GM10248 (cell line): ENCODE measurements around the gene INSYN2A.

Source experiments
- CTCF ChIA-PET: fragments of 300-600 bp; sonication (Branson Sonifier 250); formaldehyde crosslinking; extraction: SDS; loops from one replicate; lab custom pipeline; 2021; ENCODE audit warnings: antibody characterized with exemption; lab: Yijun Ruan, JAX
- POLR2A ChIA-PET: fragments of 350-650 bp; sonication (Branson Sonifier 250); formaldehyde crosslinking; extraction: SDS; loops from one replicate; lab custom pipeline; 2020; ENCODE audit warnings: antibody characterized with exemption; lab: Yijun Ruan, JAX
- DNase-seq: peaks from one replicate; pipeline ENCODE4 v3.0.0; 2012; ENCODE audit errors: extremely low spot score
- TF ChIP-seq, protein P1 (sequence below): IDR thresholded peaks from 2 replicates; pipeline ENCODE4 v1.5.1; 2012; ENCODE audit warnings: mild to moderate bottlenecking, low read depth; ENCODE audit errors: extremely low read depth, missing control alignments, control extremely low read depth

The INSYN2A gene

DNA sequence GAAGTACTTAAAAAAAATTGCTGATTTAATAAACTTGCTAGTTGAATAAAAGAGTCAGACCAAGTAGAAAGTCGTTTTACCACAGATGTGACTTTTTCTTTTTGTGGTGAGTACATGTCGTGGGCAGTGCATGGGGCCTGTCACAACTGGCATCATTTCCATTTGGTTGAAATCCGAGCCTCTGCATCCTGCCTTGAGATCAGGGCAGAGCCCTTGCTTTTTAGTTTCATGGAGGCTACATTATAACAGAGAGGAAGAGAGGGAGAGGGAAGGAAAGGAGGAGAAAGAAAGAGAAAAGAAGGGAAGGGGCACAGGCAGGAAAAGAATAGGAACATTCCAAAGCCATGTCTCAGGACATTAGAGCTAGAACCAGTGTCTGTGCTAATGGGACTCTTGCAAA is 20.4 kb upstream of the INSYN2A start:
- DNase-seq: no peak
- ChIA-PET POLR2A (no interaction called here), CTCF (no interaction called here)
- TF ChIP-seq, protein P1, sequence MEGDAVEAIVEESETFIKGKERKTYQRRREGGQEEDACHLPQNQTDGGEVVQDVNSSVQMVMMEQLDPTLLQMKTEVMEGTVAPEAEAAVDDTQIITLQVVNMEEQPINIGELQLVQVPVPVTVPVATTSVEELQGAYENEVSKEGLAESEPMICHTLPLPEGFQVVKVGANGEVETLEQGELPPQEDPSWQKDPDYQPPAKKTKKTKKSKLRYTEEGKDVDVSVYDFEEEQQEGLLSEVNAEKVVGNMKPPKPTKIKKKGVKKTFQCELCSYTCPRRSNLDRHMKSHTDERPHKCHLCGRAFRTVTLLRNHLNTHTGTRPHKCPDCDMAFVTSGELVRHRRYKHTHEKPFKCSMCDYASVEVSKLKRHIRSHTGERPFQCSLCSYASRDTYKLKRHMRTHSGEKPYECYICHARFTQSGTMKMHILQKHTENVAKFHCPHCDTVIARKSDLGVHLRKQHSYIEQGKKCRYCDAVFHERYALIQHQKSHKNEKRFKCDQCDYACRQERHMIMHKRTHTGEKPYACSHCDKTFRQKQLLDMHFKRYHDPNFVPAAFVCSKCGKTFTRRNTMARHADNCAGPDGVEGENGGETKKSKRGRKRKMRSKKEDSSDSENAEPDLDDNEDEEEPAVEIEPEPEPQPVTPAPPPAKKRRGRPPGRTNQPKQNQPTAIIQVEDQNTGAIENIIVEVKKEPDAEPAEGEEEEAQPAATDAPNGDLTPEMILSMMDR: no peak

DNA sequence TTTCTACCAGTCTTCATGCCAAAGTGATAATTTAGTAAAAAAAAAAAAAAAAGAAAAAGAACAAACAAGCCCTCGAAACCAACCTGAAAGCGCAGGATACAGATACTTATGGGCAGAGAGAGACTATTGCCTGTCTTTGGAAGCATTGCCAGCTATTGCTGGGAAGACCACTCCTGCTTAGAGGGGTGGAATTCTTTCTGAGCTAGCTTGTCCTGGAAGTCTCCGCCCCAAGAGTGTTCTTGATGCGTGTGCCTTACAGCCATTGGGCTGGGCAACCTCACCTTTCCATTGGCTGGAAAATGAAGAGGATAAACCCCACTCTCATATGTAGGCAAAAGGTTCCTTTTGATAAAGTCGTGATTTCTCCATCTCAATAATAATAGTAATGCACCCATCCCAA is 19.9 kb upstream of the INSYN2A start:
- POLR2A ChIA-PET: no interaction called here
- no peak for DNase-seq
- CTCF ChIA-PET: no interaction called here
- TF ChIP-seq, protein P1: no peak

DNA sequence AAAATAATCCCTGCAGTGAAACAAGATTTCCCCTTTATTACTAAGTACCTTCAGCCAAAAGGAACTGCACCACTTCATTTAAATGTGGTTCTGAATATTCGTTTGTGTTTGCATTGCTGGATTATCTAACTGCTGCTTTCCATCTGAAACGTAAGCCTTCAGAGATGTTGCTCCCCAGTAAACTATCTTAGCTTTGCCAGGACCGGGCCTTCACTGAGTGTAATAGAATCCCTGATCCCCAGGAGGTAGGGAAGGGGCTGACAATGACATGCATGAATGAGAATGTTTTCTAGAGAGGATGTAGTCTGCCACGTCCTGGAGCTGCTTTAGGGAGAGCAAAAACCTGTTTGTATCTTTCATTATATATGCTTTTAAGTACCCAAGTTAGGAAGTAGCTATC is 19.5 kb upstream of the INSYN2A start:
- TF ChIP-seq, protein P1: no peak
- no peak for DNase-seq
- ChIA-PET POLR2A (no interaction called here), CTCF (no interaction called here)

- TF ChIP-seq, protein P1: no peak
- no peak for DNase-seq
- ChIA-PET CTCF (no interaction called here), POLR2A (no interaction called here)
These were observed 14.6 kb upstream of the INSYN2A start for GRCh38 chr10:127210936-127211466.

- TF ChIP-seq, protein P1: no peak
- DNase-seq: no peak
- POLR2A ChIA-PET: no interaction called here
- CTCF ChIA-PET: no interaction called here
These were observed 10.7 kb upstream of the INSYN2A start for GRCh38 chr10:127207081-127207480.

GRCh38 chr10:127203067-127203466 is 6.7 kb upstream of the INSYN2A start:
- POLR2A ChIA-PET: no interaction called here
- DNase-seq: no peak
- CTCF ChIA-PET: no interaction called here
- TF ChIP-seq, protein P1: no peak
